A549 (cell line): ENCODE data around the gene CLN6.

ENCODE experiments used
- EP300 ChIP-seq, 2 experiments: fragments of >200 bp; sonication (Bioruptor Twin); formaldehyde crosslinking; IDR thresholded peaks; 2 replicates in 1 of 2; 3 replicates in 1 of 2; pipeline ENCODE4 v1.6.1; 2016 to 2017
- TF ChIP-seq, protein P1 (sequence below): fragments of >200 bp; sonication (Bioruptor Twin); formaldehyde crosslinking; IDR thresholded peaks from 3 replicates; pipeline ENCODE4 v1.5.1; 2016

DNA sequence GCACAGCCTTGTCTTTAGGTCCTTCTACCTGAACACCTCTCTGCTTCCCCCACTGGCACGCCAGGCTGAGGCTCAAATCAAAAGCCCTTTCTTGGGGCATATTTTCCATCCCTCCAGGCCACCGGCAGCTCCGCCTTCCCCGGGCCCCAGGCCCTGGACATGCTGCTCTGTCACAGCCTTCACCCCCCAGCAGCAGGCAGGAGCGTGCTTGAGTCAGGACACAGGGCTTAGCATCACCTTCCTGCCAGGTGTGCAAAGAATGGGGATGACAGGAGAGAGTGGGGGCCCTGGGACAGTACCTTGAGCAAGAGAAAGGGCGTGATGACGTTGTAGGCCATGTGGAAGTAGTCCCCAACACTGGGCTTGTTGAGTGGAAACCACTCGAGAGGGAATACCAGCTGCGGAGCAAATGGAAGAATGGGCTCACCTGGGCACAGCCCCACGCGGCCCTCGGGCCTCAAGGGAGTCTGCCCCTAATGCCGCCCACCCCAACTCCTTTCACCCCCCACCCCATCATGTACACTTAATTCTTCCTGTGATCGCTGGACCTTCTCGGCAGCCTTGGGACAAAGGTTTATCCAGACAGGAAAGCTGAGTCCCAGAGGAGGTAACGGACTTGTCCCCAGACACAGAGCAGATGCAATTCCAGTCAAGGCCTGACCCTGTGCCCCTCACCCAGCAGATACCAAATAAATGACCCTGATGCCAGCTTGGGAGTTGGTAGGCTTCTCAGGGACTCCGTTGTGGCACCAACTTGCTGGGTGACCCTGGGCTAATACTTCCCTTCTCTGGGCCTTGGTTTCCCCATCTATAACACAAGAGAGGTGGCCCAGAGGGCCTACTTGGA, 15.3 kb downstream of the CLN6 start:
- TF ChIP-seq, protein P1, sequence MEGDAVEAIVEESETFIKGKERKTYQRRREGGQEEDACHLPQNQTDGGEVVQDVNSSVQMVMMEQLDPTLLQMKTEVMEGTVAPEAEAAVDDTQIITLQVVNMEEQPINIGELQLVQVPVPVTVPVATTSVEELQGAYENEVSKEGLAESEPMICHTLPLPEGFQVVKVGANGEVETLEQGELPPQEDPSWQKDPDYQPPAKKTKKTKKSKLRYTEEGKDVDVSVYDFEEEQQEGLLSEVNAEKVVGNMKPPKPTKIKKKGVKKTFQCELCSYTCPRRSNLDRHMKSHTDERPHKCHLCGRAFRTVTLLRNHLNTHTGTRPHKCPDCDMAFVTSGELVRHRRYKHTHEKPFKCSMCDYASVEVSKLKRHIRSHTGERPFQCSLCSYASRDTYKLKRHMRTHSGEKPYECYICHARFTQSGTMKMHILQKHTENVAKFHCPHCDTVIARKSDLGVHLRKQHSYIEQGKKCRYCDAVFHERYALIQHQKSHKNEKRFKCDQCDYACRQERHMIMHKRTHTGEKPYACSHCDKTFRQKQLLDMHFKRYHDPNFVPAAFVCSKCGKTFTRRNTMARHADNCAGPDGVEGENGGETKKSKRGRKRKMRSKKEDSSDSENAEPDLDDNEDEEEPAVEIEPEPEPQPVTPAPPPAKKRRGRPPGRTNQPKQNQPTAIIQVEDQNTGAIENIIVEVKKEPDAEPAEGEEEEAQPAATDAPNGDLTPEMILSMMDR, result no peak
- TF ChIP-seq EP300 (IDR thresholded peaks at IDR 0.05), result no peak
